HG03457 (cell line): Measurements from ENCODE around the gene LOXL4.

Experiments used
- ATAC-seq: cut with Tn5 transposase; IDR thresholded peaks from one replicate; pipeline ENCODE4 v1.9.1; 2021; ENCODE audit warnings: moderate number of reproducible peaks; ENCODE audit not compliant: unreplicated experiment

Gene LOXL4

DNA sequence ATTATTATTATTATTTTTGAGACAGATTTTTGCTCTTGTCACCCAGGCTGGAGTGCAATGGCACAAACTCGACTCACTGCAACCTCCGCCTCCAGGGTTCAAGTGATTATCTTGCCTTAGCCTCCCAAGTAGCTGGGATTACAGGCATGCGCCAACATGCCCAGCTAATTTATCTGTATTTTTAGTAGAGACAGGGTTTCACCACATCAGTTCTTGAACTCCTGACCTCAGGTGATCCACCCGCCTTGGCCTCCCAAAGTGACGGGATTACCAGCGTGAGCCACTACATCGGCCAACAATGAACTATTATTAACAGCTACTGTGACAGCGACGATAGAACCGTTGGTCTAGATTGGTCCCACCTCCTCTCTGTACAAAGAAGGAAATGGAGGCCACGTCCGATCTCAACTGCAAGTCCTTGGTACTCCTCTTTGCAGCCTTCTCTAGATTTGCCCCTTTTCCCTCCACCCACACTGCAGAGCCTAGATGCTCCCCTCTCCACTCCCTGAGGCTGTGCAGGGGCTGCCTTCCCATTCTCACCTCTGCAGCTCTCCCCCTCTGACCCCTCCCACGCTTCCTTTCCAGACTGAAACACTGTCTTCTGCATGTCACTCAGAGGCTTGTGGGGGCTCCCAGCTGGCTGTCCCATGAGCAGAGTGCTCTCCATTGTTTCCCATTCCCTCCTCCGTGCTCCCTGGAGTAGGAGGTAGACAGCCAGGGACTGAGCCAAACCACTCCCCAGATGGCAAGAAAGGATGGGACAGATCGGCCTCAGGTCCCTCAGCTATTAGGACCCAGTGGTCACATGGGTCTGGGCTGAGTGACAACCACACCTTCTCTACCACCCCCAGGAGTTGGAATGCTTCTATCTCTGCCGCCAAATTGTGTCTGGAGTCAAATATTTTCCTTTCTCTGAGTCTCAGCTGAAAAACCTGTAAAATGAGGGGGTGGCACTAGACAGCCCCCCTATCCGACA, 2.3 kb downstream of the LOXL4 start:
- ATAC-seq = no peak

DNA sequence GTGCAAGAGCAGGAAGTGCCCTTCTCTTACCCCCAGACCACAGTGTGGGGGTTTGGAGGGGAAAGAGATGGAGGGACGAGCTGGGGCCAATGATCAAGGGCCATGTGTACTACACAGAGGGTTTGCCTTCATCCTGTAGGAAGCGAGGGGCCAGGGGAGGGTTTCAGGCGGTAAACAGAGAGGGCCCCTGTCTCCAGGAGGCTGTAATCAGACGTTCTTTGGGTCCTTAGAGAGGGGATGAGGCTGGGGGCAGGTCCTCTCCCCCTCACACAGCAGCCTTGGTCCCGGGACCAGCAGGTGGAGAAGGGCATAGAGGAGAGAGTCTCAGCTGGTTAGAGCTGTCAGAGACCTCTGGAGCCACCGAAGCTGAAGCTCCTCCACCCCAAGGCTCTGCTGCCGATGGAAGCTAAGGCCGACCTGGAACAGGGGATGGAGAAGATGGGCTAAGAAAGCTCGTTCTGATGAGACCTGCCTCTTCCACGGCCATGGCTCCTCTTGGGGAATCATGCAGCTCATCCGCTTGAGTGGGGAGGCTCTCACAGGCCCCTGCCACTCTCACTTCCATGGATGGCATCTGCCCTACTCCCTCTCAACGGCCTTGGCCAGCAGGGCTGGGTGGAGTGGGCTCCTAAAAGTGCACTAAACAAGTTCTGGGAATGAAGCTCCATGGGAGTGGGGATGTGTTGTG, 3.5 kb downstream of the LOXL4 start:
- no peak for ATAC-seq

DNA sequence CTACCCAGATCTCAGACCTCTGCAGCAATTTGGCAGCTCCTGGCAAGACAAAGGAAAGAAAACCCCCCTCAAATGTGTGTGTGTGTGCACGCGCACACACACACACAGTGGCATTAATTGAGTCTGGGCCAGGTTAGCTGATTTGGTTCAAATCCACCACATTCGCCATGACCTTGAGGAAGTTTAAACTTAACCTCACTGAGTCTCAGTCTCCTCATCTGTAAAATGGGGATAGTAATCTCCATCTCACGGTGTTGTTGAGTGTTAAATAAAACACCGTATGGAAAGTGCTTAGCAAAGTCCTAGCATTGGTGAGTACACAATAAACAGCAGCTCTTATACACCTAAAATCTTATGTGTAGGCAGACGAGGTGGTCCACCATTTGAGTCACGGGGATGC, 4.9 kb downstream of the LOXL4 start:
- no peak for ATAC-seq

DNA sequence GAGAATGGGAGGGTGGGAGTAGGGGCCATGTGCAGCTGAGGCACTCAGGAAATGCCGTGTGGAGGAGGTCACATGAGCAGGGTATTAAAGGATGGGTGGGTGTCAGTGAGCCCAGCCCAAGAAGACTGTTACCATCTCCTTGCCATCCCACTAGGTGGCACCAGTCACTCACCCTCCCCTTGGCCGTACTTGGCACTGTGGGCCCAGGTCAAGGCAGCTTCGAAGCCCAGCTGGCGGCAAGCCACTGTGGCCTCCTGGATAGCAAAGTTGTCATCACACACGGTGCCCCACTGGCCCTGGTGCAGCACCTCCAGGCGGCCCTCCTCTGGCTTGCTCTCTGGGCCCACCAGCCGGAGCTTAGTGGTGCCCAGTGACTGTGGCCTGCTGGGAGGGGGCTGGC, 5.4 kb downstream of the LOXL4 start:
- no peak for ATAC-seq

DNA sequence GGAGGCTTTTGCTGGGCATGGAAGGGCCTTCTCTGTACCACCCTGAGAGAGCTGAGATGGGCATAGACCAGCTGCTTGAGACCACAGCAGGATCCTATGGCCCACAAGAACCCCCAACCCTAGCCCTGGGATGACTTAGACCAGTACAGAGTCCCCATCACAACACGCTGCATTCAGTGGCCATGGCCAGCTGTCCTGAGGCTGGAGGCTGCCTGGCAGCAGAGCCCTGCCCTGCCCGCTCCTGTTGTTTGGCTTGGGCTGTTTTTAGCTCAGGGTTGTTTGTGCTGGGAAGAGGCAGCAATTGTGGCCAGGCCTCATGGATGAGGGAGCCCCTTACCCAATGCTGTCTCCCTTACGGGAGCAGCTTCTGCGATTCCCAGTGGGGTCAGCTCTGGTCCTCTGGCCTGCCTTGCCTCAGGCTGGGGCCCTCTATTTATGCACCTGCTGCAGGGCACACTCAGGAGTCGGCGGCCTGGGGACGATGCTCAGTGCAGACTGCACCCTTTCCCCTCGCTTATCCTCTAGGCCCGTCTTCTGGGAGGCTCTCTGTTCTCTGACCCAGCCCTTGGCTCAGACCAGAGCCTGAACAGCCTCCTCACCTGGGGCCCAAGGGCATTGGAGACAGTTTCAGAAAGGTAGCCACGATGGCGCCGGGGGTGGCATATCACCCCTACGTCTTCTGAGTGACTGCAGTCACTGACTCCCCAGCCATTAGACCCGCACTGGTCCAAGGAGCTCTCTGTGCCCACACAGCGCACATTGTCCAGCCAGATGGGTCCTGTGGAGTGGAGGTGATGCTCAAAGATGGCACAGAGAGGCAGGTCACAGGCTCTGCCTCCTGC, 6.3 kb downstream of the LOXL4 start:
- ATAC-seq = no peak

DNA sequence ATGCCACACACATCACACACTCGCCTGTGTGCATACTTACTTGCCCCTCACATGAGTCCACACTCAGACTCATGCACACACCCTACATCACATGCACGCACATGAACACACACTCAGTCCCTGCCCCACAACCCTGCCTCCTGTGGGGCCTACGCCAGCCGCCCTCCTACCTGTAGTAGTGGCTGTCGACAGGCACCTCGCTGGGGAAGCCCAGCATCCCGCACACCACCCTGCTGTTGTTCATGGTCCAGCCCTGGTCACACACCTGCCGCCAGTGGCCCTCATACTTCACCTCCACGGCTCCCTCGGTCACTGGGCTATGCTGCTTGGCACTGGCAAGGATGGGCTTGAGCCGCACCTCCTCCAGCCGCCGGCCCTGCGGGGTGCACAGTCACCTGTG, 7.2 kb downstream of the LOXL4 start:
- ATAC-seq = no peak

DNA sequence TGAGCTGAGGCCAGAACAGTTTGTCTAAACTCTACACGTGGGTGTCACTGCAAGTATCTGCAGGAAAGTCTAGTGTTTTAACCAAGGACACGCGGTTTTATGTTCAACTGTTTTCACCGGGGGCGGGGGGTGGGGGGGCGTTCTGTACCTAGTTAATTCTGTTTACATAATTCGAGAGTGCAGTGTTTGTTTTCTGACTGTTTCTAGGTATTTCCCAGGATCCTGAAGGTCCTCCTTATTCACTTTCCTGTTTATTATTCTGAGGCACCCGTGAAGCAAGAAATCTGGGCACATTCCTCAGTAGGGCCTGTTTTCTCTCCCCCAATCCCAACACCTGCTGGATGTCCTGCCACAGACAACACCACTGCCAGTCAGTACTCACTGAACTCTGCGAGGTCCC, 7.6 kb downstream of the LOXL4 start:
- no peak for ATAC-seq

DNA sequence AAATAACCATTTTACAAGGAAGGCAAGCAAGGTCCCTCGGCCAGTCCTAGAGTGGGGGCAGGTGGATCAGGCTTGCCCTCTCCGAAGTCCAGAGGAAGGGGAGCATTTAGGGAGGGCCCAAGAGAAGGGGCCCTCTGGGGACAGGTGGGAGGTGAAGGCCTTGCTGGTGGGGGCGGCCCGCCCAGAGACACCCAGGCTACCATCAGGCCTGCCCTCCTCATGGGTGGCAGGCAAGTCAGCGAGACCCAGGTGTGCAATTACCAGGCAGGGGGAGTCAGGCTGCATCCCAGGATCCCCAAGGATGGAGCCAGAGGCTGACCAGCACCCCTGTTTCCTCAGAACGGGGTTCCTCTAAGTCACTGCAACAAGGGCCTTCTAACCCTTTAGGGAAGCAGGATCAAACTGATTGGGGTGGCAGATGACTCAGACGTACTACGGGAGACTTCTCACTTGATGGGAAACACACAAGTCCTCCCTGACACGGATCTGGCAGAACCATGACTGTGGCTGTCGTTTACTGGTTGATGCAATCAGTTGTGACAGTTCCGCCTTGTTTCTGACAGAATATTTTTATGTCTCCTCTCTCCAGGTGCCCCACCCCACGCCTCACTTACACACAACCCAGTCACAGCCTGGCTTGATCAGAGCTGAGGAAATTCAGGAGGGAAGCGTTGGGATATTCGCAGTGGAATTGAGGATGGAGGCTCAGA, 8.2 kb downstream of the LOXL4 start:
- ATAC-seq = no peak

DNA sequence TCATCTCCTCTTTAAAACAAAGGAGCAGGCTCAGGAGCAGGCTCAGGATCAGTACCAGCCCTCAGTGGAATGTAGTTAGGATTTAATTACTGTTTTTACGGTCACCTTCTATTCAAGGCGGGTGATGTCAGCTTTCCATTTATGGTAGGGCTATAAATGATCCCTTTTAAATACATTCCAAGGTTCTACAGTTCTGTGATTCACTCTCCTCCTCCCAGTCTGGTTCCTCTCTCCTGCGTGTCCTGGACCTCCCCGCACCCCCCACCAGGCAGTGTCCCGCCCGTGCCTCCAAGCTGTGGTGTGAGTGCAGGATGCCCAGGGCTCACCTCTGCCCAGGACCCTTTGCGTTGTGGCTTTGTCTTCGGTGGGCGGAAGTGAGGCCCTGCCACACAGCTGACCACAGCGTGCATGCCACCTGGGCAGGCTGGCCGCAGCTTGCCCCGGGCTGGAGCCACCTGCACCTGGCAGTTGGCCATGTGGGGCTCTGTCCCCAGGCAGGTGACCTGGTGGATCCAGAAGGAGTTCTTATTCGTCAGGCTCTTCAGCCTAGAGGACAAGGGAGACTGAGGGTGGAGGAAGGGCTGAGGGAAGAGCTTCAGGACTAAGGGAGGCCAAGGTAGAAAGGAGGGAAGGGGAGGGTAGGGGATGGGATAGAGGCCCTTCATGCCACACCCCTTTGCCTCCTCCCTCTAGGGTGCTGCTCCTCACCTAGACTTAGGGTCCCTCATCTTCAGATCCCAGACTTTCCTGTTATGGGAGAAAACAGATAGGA, 9.1 kb downstream of the LOXL4 start:
- ATAC-seq = no peak

DNA sequence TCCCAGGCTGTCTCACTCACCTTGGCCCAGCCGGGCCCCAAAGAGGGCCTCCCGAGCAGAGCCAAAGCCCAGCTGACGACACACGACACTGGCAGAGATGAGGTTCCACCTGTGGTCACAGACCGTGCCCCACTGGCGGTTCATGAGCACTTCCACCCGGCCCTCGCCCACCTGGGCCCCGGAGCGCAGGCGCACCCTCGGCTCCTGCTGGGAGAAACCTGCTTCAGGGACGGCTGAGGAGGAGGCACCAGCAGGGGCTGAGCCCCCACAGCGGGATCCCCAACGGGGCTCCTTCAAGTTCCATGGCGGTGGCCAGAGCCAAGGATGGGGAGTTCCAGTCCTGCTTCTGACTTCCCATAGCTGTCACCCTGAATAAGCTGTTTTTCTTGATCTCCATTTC, 10.0 kb downstream of the LOXL4 start:
- no peak for ATAC-seq

DNA sequence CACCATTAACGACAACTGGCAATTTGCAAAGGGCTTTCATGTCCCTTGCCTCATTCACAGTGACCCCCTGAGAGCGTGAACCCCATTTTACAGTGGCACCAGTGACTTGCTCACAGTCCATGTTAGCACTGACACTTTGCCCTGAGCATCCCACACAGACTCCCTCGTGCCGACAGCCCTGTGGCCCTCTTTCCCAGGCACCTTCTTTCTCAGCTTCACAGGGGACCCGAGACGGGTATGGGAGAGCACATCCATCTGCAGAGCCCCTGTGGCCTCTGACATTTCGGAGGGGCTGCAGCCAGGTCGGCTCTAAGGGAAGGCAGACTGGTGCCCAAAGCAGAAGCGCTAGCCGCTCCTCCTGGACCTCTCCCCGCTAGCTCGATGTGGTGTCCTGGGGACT, 10.8 kb downstream of the LOXL4 start:
- ATAC-seq = no peak

DNA sequence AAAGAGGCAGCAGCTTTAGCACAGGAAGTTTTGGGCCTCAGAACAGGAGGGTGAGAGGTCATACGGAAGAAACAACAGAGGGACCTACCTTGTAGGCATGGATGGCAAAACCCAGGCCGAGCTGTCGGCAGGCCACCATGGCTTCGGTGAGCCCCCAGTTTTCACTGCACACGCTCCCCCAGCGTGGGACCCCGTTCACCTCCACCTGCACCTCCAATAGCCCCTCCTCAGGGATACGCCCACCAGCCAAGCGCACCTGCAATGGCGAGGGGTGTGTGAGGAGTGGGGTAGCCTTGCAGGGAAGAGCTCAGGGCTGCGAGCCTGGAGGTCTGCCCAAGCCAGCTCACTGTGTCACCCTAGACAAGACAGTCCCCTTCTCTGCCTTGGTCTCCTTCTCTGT, 11.3 kb downstream of the LOXL4 start:
- no peak for ATAC-seq

DNA sequence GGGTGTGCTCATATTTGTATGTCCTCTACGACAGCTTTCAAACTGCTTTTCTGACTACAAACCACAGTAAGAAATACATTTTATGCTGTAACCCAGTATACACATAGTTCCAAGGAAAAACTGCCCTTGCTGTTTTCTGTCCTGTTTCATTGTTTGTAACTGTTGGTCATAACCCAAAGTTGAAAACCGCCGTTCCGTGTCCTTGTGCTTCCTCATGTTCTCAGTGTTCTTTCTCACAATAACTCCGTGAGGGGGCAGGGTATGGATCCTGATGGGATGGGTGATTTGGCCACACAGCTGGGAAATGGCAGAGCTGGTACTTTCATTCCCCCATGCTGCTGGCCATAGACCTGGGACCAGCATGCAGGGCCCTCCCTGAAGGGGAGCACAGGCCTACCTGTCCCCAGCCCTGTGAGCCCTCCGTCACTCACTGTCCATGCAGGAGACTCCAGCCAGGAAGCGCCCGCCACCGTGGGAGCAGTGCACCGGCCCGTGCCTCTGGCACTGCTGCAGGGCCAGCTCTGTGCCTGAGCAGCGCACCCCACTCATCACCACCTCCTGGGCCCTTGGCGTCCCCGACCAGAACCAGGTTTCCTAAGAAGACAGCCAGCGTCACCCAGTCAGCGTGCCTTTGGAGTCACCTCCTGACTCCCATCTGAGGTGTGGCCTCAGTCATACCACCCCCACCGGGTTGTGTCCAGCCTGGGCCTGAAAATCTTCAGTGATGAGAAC, 12.7 kb downstream of the LOXL4 start:
- no peak for ATAC-seq

DNA sequence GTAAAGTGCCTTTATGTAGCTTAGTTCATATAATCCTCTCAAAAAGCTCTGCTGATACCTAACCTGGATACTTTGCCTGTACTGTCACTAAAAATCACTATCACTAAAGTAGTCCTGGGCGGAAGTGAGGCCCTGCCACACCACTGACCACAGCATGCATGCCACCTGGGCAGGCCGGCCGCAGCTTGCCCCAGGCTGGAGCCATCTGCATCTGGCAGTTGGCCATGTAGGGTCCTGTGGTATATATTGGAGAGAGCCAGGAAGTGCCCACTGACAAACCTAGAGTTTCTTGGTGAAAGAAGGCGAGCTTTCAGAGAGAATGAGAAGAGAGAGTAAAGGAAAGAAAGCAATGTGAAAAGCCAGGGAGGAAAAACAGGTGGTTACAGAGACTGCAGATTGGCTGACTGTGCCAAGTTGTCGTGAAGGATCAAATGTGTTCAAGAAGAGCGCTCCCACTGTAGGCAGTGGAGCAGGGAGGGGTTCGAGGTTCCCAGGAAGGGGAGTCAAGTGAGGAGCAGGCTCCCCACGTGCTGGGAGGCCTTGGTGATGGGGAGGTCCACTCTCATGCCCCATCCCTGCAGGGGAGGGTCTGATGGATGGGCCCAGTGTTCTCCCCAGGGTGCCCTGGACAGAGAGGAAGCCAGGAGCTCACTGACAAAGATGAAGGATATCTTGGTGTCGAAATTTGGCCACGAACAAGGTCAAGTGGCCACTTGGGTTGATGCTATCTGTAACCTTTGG, 13.6 kb downstream of the LOXL4 start:
- no peak for ATAC-seq

DNA sequence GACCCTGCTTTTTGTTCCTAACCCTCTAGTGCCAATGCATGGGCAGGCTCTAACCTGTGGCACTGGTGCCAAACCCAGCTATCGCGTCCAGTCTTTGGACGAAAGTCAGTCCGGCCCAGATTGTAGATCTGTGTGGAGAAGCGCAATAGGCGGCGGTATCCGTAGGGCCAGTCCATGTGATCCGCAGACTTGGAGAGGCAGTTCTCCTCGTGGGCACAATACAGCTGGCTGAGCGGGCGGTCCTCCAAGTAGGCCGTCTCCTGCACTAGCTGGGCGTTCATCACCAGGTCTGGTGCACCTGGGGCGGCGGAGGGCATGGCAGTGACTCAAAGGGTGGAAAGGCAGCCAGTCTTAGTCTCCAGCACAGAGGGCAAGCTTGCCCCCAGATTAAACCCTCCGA, 14.5 kb downstream of the LOXL4 start:
- ATAC-seq = no peak

DNA sequence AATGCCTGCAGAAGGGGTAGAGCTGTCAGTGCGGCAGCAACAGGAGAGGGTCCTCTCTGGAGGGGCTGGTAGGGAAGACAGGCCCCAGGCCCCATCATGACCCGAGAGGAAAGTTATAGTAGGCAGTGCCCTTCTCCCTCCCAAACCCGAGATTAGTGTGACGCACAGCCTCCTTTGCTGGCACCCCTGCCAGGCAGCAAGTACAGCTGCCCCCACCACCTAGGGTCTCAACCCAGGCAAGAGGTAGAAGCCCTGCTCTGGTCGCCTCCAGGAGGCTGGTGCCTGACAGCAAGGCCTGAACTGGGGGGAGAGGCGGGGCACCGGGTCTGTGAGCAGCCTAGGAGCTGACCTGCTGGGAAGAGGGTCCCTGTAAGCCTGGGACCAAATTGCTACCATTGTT, 15.5 kb downstream of the LOXL4 start:
- ATAC-seq = no peak

DNA sequence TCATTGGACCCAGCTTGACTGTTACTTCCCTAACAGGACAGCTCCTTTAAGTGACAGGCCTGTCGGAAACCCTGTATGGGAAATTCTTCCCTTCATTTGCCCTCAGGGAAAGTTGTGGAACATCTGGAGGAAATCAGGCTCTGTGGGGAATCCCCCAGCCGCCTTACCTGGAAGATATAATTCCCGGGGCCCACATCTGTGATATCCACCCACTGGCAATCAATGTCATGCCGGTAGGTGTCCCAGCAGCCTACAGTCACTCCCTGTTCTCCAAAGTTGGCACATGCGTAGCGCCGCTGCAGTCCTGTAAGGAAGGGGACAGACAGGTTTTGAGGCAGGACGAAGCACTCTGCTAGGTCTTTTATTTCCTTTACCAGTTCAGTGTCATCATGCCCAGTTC, 16.6 kb downstream of the LOXL4 start:
- no peak for ATAC-seq

DNA sequence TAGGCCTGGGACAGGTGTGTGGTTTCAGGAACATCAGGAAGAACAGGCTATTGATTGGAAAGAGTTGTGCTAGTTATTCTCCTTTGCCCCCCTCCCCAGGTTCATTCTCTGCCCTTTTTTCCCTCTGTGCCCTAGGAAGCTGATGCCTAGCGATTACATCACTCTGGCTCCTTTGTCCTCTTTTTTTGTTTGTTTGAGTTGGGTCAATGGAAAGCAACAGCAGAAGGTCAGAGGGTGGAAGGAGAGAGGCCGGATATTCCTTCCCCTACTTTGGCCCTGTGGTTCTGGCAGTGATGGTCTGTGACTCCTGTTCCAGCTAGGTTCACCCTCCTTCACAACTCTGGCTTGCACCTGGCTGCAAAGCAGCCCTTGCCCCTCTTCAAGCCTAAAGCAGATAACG, 18.9 kb downstream of the LOXL4 start:
- no peak for ATAC-seq

DNA sequence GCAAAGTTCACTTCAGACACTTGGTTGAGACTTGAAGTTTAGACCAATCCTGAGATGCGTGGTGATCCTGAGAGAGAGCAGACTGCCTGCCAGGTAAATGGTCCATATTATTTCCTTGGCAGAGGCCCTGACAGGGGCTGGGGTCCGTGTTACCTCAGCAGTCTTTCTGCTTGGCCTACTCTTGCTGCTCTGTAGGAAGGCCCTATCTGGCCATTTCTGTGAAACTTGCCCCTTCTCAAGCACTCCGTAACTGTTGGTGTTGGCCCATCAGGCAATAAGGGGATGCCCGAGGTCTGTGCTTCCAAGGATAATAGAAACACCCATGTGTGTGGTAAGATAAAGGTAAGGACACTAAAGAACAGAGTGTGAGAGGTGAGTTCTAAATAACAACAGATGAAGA, 20.0 kb downstream of the LOXL4 start:
- ATAC-seq = no peak
